ENCODE data around the gene MUS81. TPM values are rescaled to one million over a fixed set of nuclear protein-coding genes. Genes with fewer than 3 reads are reported as not detected.
A peak's percentile ranks its signal among the peaks of the same experiment; 100 is the strongest.

The MUS81 gene
- total and polyA plus RNA-seq, 2 of the 13 experiments (the other 11 are each of a cell fraction or from before 2014, with no cell fraction given): 25.6 to 30.2 TPM

- TF ChIP-seq PAF1 (CRISPR knock-in tag; IDR thresholded peaks at IDR 0.05): no peak
- TF ChIP-seq BRD4 (CRISPR knock-in tag; IDR thresholded peaks at IDR 0.05): no peak
- no peak for TF ChIP-seq FLYWCH1 (CRISPR knock-in tag; IDR thresholded peaks at IDR 0.05)
- TF ChIP-seq, protein P1, sequence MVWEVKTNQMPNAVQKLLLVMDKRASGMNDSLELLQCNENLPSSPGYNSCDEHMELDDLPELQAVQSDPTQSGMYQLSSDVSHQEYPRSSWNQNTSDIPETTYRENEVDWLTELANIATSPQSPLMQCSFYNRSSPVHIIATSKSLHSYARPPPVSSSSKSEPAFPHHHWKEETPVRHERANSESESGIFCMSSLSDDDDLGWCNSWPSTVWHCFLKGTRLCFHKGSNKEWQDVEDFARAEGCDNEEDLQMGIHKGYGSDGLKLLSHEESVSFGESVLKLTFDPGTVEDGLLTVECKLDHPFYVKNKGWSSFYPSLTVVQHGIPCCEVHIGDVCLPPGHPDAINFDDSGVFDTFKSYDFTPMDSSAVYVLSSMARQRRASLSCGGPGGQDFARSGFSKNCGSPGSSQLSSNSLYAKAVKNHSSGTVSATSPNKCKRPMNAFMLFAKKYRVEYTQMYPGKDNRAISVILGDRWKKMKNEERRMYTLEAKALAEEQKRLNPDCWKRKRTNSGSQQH (CRISPR knock-in tag; IDR thresholded peaks at IDR 0.05; ENCODE audit: low read depth): no peak
- no peak for TF ChIP-seq FOSL1 (CRISPR knock-in tag; IDR thresholded peaks at IDR 0.05; ENCODE audit: borderline replicate concordance)
- no peak for TF ChIP-seq ZNF431 (CRISPR knock-in tag; IDR thresholded peaks at IDR 0.05; ENCODE audit: borderline replicate concordance, low read depth)
- TF ChIP-seq KLF16 (CRISPR knock-in tag; IDR thresholded peaks at IDR 0.05): peak in 1 of 2 experiments; percentile 62; a peak in 1 of 4 replicates
- TF ChIP-seq ZNF180 (CRISPR knock-in tag; IDR thresholded peaks at IDR 0.05; ENCODE audit: borderline replicate concordance, low read depth): no peak
- no peak; the same call in 1 of the 2 replicates for TF ChIP-seq FOXC1 (CRISPR knock-in tag; IDR thresholded peaks at IDR 0.05; ENCODE audit: borderline replicate concordance)
- TF ChIP-seq TBX2 (CRISPR knock-in tag; IDR thresholded peaks at IDR 0.05; ENCODE audit: borderline replicate concordance): peak; percentile 60; the same call in 1 of the 2 replicates
- TF ChIP-seq ZNF749 (CRISPR knock-in tag; IDR thresholded peaks at IDR 0.05; ENCODE audit: borderline replicate concordance): no peak
- peak; percentile 28; the same call in 1 of the 2 replicates for TF ChIP-seq IRF2 (CRISPR knock-in tag; IDR thresholded peaks at IDR 0.05)
- TF ChIP-seq ZNF7 (CRISPR knock-in tag; IDR thresholded peaks at IDR 0.05): no peak
- TF ChIP-seq, protein P2, sequence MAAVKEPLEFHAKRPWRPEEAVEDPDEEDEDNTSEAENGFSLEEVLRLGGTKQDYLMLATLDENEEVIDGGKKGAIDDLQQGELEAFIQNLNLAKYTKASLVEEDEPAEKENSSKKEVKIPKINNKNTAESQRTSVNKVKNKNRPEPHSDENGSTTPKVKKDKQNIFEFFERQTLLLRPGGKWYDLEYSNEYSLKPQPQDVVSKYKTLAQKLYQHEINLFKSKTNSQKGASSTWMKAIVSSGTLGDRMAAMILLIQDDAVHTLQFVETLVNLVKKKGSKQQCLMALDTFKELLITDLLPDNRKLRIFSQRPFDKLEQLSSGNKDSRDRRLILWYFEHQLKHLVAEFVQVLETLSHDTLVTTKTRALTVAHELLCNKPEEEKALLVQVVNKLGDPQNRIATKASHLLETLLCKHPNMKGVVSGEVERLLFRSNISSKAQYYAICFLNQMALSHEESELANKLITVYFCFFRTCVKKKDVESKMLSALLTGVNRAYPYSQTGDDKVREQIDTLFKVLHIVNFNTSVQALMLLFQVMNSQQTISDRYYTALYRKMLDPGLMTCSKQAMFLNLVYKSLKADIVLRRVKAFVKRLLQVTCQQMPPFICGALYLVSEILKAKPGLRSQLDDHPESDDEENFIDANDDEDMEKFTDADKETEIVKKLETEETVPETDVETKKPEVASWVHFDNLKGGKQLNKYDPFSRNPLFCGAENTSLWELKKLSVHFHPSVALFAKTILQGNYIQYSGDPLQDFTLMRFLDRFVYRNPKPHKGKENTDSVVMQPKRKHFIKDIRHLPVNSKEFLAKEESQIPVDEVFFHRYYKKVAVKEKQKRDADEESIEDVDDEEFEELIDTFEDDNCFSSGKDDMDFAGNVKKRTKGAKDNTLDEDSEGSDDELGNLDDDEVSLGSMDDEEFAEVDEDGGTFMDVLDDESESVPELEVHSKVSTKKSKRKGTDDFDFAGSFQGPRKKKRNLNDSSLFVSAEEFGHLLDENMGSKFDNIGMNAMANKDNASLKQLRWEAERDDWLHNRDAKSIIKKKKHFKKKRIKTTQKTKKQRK (IDR thresholded peaks at IDR 0.05; ENCODE audit: low read length): no peak
- TF ChIP-seq ZNF350 (CRISPR knock-in tag; IDR thresholded peaks at IDR 0.05; ENCODE audit: borderline replicate concordance, low read depth): no peak
- no peak for TF ChIP-seq RFX5 (IDR thresholded peaks at IDR 0.05; ENCODE audit: low read depth, low read length)
- no peak for TF ChIP-seq ZNF672 (CRISPR knock-in tag; IDR thresholded peaks at IDR 0.05)
- TF ChIP-seq ZNF317 (CRISPR knock-in tag; IDR thresholded peaks at IDR 0.05): no peak
- TF ChIP-seq HOXA3 (CRISPR knock-in tag; IDR thresholded peaks at IDR 0.05): peak; percentile 59
- TF ChIP-seq, protein P3, sequence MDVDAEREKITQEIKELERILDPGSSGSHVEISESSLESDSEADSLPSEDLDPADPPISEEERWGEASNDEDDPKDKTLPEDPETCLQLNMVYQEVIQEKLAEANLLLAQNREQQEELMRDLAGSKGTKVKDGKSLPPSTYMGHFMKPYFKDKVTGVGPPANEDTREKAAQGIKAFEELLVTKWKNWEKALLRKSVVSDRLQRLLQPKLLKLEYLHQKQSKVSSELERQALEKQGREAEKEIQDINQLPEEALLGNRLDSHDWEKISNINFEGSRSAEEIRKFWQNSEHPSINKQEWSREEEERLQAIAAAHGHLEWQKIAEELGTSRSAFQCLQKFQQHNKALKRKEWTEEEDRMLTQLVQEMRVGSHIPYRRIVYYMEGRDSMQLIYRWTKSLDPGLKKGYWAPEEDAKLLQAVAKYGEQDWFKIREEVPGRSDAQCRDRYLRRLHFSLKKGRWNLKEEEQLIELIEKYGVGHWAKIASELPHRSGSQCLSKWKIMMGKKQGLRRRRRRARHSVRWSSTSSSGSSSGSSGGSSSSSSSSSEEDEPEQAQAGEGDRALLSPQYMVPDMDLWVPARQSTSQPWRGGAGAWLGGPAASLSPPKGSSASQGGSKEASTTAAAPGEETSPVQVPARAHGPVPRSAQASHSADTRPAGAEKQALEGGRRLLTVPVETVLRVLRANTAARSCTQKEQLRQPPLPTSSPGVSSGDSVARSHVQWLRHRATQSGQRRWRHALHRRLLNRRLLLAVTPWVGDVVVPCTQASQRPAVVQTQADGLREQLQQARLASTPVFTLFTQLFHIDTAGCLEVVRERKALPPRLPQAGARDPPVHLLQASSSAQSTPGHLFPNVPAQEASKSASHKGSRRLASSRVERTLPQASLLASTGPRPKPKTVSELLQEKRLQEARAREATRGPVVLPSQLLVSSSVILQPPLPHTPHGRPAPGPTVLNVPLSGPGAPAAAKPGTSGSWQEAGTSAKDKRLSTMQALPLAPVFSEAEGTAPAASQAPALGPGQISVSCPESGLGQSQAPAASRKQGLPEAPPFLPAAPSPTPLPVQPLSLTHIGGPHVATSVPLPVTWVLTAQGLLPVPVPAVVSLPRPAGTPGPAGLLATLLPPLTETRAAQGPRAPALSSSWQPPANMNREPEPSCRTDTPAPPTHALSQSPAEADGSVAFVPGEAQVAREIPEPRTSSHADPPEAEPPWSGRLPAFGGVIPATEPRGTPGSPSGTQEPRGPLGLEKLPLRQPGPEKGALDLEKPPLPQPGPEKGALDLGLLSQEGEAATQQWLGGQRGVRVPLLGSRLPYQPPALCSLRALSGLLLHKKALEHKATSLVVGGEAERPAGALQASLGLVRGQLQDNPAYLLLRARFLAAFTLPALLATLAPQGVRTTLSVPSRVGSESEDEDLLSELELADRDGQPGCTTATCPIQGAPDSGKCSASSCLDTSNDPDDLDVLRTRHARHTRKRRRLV (CRISPR knock-in tag; IDR thresholded peaks at IDR 0.05): no peak
Observed at GRCh38 chr11:65900125-65900898, 40.1 kb downstream of the MUS81 start, which contains the start of gene FOSL1 (continued).

Measured in HepG2 (cell line).